Activated CD4-positive, CD25-positive, alpha-beta regulatory T cell treated with anti-CD3 and anti-CD28 coated beads, Interleukin-2, amount 50 U/mL, for 24 hours (primary cell): ENCODE data around the gene SLC25A45.

Experiments used
- ATAC-seq, 2 donors: fragments of 150-1000 bp; cut with Tn5 transposase; one replicate each; pipeline ENCODE4 v1.10.0; 2021; ENCODE audit warnings: mild to moderate bottlenecking in 1 of 2, moderate library complexity in 1 of 2

The SLC25A45 gene

DNA sequence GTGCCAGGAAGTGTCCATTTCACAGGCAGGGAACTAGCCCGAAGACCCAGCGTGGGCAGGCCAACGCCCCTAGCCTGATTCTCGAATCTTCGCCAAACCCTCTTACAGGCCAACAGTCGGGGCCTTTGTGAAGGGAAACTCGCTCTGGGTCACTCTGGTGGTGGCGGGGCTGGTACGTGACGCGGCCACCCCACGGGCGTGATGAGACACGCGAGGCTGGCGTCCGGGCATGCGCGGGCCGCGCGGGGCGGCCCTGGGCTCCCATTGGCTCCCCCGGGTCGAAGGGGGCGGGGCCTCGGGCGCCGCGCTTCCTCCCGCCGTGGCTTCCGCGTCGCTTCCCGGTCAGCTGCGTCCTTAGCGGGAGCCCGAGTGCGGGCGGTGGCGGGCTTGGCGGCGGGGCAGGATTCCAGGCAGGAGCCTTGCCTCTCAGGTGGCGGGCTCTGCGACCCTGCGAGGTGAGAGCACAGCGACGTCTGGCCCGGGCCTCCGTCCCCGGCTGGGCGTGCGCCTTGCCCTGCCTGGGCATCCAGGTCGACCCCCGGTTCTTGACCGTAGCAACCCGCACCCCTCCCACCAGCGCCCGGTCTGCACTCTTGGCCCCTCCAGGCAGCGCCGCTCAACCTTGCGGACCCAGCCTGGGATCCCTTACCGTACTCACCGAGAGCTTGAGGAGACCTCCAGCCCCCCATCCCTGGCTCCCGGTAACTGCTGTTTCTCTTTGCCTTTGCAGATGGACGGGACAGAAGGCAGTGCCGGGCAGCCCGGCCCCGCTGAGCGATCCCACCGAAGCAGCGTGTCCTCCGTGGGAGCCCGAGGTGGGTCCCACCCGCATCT is 4.1 kb upstream of the SLC25A45 start, which contains the start of gene FRMD8:
TSS of gene FRMD8 (plus strand) at position 331 of the 834 bp plus-strand sequence. CDS start at position 731, 400 bp downstream.
- ATAC-seq = peak; percentile 44 to 46

GRCh38 chr11:65384301-65384889 is 1.9 kb upstream of the SLC25A45 start:
- no peak for ATAC-seq

- no peak for ATAC-seq
Observed at GRCh38 chr11:65383778-65384177, 1.3 kb upstream of the SLC25A45 start.

DNA sequence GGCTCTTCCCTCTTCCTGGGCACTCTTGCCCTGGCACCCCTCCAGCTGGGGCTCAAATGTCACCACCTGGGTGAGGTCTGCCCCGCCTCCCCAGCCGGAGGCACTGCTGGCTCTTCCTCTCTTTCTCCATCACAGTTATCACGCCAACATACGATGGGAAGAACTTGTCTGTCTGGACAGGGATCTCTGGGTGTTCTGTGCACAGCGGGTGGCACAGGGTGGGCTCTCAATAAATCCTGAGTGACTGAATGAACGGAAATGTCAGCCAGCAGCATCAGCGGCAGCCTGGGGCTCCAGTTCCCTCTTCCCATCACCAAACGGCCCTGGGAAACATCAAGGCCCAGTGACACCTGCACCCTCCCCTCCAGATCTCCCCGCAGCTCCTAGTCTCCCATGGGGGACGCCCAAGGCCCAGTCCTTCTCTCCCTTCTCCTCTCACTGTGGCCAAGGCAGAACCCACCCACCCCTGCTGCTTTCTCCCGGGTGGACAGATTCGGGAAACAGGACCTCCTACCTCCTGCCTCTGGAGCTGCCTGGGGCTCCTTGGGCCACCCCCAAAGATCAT is 440 bp upstream of the SLC25A45 start:
- ATAC-seq = no peak

DNA sequence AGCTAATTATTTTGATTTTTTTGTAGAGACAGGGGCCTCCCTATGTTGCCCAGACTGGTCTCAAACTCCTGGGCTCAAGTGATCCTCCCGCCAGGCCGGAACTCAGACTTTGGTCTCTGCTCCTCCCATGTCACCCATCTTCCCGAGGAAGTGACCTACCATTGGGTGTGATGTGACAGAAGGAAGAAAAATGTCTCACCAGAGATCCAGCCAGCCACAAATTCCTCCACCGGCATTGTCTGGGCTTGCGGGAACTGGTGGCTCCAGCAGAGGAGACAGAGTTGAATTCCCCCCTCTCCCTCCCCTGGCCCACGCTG is 772 bp downstream of the SLC25A45 start:
- ATAC-seq = no peak

- no peak for ATAC-seq
Observed at GRCh38 chr11:65380460-65381119, 1.9 kb downstream of the SLC25A45 start.

DNA sequence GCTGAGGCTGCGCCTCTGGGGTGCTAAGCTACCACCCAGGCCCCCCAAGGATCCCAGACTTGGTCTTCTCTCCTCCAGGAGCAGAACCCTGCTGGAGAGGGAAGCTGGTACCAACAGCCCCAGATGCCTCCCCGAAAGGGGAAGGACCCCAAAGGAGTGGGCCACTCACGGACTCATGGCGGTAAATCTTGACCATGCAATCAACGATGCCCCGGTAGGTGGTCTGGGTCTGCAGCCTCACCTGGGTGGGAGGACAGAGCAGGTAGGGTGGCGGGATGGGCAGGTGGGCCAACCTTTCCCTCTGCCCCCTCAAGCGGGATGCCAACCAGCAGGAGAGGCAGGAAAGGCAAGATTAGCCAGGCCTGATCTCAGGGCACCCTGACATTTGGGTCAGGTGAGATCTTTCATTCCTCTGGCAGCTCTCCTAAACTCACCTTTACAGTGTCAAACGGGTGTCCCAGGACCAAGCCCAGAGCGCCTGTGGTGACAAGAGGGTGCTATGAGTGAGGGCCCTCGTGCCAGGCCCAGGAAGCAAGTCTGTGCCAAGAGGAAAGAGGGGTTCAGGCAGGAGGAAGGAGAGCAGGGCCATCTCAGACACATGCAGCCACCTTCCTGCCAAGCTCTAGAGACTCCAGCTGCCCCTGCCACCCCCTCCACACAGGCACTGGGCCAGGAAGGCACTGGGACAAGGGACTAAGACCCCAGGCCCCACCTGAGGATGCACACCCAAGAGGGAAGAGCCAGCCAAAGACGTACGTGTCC is 2.6 kb downstream of the SLC25A45 start:
- no peak for ATAC-seq

DNA sequence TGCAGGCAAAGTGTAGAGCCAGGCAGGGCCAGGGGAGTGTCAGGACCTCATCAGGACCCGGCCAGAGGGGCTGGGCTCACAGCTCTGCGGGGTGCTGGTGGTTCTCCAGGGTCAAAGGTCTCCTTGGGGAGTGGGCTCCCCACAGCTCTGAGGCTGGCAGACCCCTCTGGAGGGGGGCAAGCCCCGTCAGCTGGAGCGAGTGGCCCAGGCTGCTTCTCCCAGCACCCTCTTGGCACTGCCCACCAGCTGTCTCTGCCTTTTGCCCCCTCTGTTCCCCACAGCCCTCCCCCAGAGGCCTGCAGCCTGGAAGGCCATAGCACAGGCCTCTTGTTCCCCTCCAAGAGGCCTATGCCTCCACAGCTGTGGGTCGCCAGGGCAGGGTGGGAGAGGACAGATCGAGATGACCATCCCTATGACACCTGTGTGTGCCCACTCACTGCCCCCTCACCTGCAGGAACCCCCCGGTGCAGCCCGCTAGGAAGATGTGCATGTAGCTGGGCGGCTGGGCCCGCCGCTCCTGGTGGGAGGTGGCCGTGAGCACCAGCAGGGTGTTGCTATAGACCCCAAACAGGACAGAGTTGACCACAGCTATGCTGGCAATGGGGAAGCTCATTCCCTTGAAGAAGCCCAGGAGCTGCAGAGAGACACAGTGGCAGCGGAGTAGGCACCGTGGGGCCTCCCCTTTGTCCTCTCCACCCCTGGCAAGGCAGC is 3.4 kb downstream of the SLC25A45 start:
- no peak for ATAC-seq

GRCh38 chr11:65378208-65378927 is 4.1 kb downstream of the SLC25A45 start:
- no peak for ATAC-seq

GRCh38 chr11:65377777-65378176 is 4.7 kb downstream of the SLC25A45 start:
- ATAC-seq = no peak

DNA sequence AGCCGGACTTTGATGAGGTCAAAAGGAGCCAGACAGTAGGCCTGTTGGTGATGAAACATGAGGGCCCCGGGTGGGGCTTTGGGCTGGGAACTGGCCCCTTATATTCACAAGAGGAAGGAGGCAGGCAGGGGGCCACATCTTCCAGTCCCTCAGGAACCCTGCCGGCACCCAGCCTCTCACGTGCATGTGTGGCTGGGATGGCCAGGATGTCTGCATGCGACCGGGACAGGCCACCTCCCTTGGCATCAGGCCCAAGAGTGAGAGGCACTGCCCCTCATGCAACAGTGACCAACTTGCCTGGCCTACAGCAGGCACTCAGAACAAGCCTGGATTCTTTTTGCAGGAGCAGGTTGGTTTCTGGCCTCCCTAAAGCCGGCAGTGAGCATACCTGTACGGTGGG is 5.4 kb downstream of the SLC25A45 start:
- no peak for ATAC-seq

DNA sequence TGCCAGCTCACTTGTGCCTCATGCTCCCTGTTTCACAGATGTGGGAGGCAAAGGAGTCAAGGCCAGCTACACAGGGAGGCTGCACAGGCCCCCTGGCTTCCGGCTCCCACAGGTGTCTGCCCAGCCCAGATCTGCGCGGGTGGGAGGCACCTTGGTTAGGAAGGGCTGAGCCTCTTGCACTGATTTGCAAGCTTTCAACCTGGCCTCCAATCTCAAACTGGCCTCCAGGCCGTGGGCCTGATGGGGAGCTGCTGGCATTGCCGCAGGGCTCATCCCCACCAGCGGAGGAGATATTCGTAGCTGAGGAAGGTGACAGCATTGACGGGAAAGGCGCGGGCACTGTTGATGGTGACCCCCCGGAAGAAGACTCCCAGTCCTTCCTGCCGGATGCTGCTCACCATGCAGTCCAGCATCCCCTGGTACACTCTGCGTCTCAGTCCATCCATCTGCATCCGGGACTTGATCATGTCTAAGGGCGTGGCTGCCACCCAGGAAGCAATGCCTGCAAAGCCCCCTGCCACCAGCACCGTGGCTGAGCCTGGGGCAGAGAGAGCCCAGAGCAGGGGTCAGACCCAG is 6.2 kb downstream of the SLC25A45 start:
- ATAC-seq = no peak

DNA sequence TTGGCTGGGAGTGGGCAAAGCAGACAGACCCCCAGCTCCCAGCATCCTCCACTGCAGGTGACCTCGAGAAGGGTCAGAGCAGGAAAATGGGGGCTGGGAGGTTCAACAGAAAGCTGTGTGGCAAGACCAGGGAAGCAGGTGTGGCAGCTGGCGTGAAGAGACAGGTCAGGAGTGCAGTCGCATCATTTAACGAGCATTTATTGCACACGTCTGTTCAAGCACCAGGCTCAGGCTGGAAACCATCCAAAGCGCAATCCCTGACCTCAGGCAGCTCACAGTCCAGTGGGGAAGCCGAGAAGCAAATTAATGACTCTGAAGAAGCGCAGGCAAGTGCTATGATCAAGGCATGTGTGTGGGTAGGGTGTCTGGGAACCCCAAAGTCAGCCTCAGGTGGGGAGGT is 7.4 kb downstream of the SLC25A45 start:
- ATAC-seq = no peak

- no peak for ATAC-seq
Observed at GRCh38 chr11:65373839-65374580, 8.4 kb downstream of the SLC25A45 start.

- no peak for ATAC-seq
Observed at GRCh38 chr11:65370659-65371049, 11.8 kb downstream of the SLC25A45 start.

DNA sequence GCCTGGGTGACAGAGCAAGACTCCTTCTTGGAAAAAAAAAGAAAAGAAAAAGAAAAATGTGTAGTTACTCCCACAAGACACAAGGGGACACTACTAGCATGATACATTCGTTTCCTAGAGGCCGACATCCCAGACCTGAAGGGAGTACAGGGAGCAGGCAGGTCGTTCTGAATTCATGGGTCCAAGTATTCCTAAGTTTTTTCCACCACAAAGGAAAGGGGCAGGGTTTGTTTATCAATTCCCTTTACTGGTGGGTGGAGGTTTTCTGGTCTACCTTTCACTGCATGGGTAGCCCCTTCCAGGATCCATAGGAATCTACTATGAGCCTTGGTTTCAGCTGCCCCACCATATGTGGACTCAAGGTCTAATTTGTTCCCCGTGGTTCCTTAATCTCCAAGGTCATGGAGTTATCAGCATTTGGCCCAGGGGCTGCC is 16.1 kb downstream of the SLC25A45 start:
- ATAC-seq = peak in 1 of 2 donors; percentile 74

- ATAC-seq = no peak
Observed at GRCh38 chr11:65363770-65364169, 18.7 kb downstream of the SLC25A45 start.

DNA sequence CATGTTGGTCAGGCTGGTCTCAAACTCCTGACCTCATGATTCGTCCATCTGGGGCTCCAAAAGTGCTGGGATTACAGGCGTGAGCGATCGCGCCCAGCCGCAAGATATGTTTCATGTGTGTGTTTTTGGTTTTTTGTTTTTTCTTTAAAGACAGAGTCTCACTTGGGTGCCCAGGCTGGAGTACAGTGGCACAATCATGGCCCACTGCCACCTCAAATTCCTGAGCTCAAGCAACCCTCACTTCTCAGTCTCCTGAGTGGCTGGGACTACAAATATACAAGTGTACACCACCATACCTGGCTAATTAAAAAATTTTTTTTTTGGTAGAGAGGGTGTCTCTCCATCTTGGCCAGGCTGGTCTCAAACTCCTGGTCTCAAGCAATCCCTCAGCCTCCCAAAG is 19.5 kb downstream of the SLC25A45 start:
- no peak for ATAC-seq

DNA sequence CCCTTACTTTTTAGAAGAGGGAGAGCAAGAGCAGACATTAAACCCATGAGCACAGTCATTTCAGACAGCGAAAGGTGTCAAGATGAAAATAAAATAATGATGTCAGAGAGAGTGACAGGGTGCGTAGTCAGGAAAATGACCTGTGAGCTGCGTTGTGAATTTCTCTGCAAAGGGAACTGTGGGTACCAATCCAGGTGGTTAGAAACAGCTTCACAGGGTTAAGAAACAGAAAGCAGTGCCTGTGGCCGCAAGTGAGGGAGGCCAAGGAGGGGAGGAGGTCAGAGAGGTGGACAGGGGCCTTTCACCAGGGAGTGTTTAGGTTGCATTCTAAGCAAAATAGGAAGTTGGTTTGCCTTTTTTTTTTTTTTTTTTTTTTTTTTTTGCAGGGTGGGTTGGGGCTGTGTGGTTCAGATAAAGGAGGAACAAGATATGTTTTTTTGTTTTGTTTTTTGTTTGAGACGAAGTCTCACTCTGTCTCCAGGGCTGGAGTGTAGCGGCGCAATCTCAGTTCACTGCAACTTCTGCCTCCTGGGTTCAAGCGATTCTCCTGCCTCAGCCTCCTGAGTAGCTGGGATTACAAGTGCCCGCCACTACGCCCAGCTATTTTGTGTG is 20.0 kb downstream of the SLC25A45 start:
- ATAC-seq = peak; percentile 9 to 63

- ATAC-seq = no peak
Observed at GRCh38 chr11:65357856-65358356, 24.5 kb downstream of the SLC25A45 start.
